Stimulated activated naive B cell treated with anti-CD40 and anti-IgM and Interleukin-4, amounts not matched to agents 10 μg/mL and 1 μg/mL and 100 μg/mL, for 72 hours (primary cell): Measurements from ENCODE around the gene RSRC1.

ENCODE experiments used
- ATAC-seq, 2 donors: fragments of 150-1000 bp; cut with Tn5 transposase; replicated peaks; 2 replicates each; pipeline ENCODE4 v1.10.0; 2021; ENCODE audit warnings: moderate library complexity in 1 of 2
- DNase-seq: peaks from one replicate; pipeline ENCODE4 v3.0.0; 2021
- H3K27ac Mint-ChIP-seq: one replicate; pipeline ENCODE4 v1.8.0; 2022; ENCODE audit warnings: mild to moderate bottlenecking, mixed read lengths
- H3K27me3 Mint-ChIP-seq, 2 donors: one replicate each; pipeline ENCODE4 v1.8.0; 2022; ENCODE audit warnings: mixed read lengths in 2 of 2
- H3K36me3 Mint-ChIP-seq, 2 donors: one replicate each; pipeline ENCODE4 v1.8.0; 2022; ENCODE audit warnings: mixed read lengths in 2 of 2, mild to moderate bottlenecking in 1 of 2
- H3K4me1 Mint-ChIP-seq, 2 donors: one replicate each; pipeline ENCODE4 v1.8.0; 2022; ENCODE audit warnings: mixed read lengths in 2 of 2, mild to moderate bottlenecking in 1 of 2
- H3K4me3 Mint-ChIP-seq, 2 donors: one replicate each; pipeline ENCODE4 v1.8.0; 2022; ENCODE audit warnings: mild to moderate bottlenecking in 2 of 2, mixed read lengths in 2 of 2, moderate library complexity in 1 of 2
- H3K9me3 Mint-ChIP-seq, 2 donors: one replicate each; pipeline ENCODE4 v1.8.0; 2022; ENCODE audit warnings: mixed read lengths in 2 of 2, mild to moderate bottlenecking in 1 of 2

Gene RSRC1

DNA sequence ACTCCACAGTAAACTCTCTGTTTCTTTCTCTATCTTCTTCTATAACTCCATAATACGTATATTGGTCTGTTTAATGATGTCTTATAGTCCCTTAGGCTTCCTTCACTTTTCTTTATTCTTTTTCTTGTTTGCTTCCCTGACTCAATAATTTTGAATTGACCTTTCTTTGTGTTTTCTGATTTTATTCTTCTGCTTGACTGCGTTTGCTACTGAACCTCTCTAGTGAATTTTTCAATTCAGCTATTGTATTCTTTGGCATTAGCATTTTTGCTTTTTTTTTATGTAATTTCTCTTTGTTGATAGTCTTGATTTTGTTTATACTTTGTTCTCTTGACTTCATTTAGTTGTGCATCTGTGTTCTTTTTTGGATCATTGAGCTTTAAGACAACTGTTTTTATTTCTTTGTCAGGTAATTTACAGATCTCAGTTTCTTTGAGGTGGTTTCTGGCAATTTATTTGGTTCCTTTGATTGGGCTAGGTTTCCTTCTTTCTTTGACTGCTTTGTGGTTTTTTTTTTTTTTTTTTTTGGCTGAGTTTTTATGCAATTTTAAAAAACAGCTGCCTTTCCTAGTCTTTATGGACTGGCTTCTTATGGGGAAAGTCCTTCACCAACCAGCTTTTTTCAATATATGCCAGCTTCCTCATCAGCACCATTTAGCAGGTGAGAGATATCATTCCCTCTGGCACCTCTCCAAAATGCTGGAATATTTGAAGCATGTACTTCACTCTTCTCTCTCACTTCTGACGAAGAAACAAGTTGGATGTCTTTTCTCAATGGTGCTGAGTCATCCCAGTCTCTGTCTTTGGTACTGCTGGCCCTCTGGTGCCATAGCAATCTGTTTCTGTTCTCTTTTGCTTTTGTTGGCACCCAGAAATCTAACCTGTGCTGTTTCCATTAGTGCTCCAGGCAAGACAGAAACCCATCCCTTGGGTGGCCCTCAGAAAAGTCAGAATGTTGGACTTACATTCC lies 17.6 kb downstream of the RSRC1 start:
- H3K27me3 Mint-ChIP-seq: no peaks in the 10 kb centered on the region
- no peak overlapping the region for H3K4me3 Mint-ChIP-seq
- H3K27ac Mint-ChIP-seq: no peak overlapping the region
- peaks cover 71 to 83% of the 10 kb centered on the region in 2 donors for H3K36me3 Mint-ChIP-seq
- H3K4me1 Mint-ChIP-seq: no peaks in the 10 kb centered on the region
- H3K9me3 Mint-ChIP-seq: peaks cover 20 to 23% of the 10 kb centered on the region in 2 donors
- ATAC-seq (no peak), DNase-seq (no peak)

- H3K27me3 Mint-ChIP-seq: no peaks in the 10 kb centered on the region
- H3K4me1 Mint-ChIP-seq: no peaks in the 10 kb centered on the region
- peaks cover 20 to 23% of the 10 kb centered on the region in 2 donors for H3K9me3 Mint-ChIP-seq
- ATAC-seq (no peak), DNase-seq (no peak)
- no peak overlapping the region for H3K27ac Mint-ChIP-seq
- peaks cover 64 to 77% of the 10 kb centered on the region in 2 donors for H3K36me3 Mint-ChIP-seq
- no peak overlapping the region for H3K4me3 Mint-ChIP-seq
Measured at GRCh38 chr3:158128755-158129154, 18.9 kb downstream of the RSRC1 start.

- no peak overlapping the region for H3K4me3 Mint-ChIP-seq
- peaks cover 28 to 42% of the 10 kb centered on the region in 2 donors for H3K36me3 Mint-ChIP-seq
- no peaks in the 10 kb centered on the region for H3K27me3 Mint-ChIP-seq
- H3K27ac Mint-ChIP-seq: no peak overlapping the region
- ATAC-seq (no peak), DNase-seq (no peak)
- no peaks in the 10 kb centered on the region for H3K9me3 Mint-ChIP-seq
- no peaks in the 10 kb centered on the region for H3K4me1 Mint-ChIP-seq
Measured at GRCh38 chr3:158134363-158134762, 24.5 kb downstream of the RSRC1 start.

GRCh38 chr3:158140396-158140795 lies 30.5 kb downstream of the RSRC1 start:
- H3K4me1 Mint-ChIP-seq: no peaks in the 10 kb centered on the region

DNA sequence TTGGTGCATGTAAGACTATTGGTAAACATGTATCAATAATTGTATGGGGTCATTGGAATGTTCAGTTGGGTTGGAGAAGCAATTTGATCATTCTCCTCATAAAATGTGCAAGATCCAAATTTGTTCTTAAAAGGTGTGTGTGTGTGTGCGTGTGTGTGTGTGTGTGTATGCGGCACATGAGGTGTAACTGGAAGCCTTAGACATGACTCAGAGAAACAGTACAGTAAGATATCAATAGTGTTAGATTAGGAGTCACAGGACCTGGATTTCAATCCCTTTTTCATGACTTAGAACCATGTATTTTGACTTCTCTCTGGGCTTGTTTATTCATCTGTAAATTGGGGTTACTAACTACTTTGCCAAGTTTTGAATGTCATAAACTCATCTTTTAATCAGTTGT lies 38.3 kb downstream of the RSRC1 start:
- H3K27ac Mint-ChIP-seq: no peak overlapping the region
- H3K27me3 Mint-ChIP-seq: no peaks in the 10 kb centered on the region
- H3K9me3 Mint-ChIP-seq: no peaks in the 10 kb centered on the region
- H3K4me1 Mint-ChIP-seq: peaks cover 14 to 34% of the 10 kb centered on the region in 2 donors
- ATAC-seq: no peak
- H3K36me3 Mint-ChIP-seq: peaks cover 18 to 30% of the 10 kb centered on the region in 2 donors
- no peak overlapping the region for H3K4me3 Mint-ChIP-seq
- DNase-seq: no peak

More at GRCh38 chr3:158140396-158140795, 30.5 kb downstream of the RSRC1 start:
- H3K9me3 Mint-ChIP-seq: no peaks in the 10 kb centered on the region
- DNase-seq (no peak), ATAC-seq (no peak)
- H3K4me3 Mint-ChIP-seq: no peak overlapping the region
- H3K27ac Mint-ChIP-seq: no peak overlapping the region
- H3K36me3 Mint-ChIP-seq: peaks cover 23 to 31% of the 10 kb centered on the region in 2 donors
- no peaks in the 10 kb centered on the region for H3K27me3 Mint-ChIP-seq

- H3K27me3 Mint-ChIP-seq: no peaks in the 10 kb centered on the region
- peaks cover 0 to 4% of the 10 kb centered on the region in 2 donors for H3K9me3 Mint-ChIP-seq
- no peak overlapping the region for H3K4me3 Mint-ChIP-seq
- H3K4me1 Mint-ChIP-seq: peaks cover 12 to 23% of the 10 kb centered on the region in 2 donors
- peaks cover 21 to 38% of the 10 kb centered on the region in 2 donors for H3K36me3 Mint-ChIP-seq
- ATAC-seq (peak; percentile 38 to 47), DNase-seq (no peak)
- no peak overlapping the region for H3K27ac Mint-ChIP-seq
Measured at GRCh38 chr3:158152186-158152585, 42.3 kb downstream of the RSRC1 start.

DNA sequence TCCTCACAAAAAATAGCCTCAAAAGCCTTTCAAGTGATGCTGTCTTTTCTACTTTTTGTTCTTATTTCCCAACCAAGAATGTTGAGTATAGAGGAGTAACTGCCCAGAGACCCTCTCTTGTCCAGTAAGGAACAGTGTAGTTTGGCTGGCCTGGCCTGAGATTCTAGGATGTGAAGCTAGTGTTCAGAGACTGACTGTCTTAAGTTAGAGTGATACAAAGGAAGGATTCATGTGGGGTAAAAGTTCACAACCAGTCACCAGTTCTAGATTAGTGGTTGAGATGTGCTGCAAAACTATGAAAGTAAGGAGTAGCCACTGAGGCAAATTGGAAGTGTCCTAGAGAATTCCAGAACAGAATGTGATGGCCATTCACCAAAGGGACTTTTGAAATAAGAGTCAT lies 49.1 kb downstream of the RSRC1 start:
- H3K4me3 Mint-ChIP-seq: no peak overlapping the region
- ATAC-seq (no peak), DNase-seq (no peak)
- H3K9me3 Mint-ChIP-seq: peaks cover 0 to 4% of the 10 kb centered on the region in 2 donors
- H3K27ac Mint-ChIP-seq: no peak overlapping the region
- H3K27me3 Mint-ChIP-seq: no peaks in the 10 kb centered on the region
- H3K36me3 Mint-ChIP-seq: peaks cover 11 to 39% of the 10 kb centered on the region in 2 donors
- H3K4me1 Mint-ChIP-seq: peaks cover 4 to 10% of the 10 kb centered on the region in 2 donors

DNA sequence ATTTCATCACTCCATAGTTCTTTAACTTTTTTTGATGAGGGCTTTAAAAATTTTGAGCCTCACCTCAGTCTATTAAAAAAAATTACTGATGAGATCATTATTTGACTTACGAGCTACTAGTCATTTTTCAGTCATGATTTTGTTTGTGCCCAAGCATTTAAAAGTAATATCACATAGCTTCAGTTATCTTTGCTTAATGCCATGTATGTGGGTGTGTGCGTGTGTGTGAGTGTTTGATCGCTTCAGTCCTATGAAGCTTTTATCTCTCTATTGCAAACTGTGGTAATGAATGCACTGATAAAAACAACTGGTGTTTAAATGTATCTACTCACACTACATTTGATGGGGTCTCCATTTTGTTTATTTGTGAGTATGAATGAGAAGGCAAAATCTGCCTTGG lies 49.8 kb downstream of the RSRC1 start:
- H3K4me1 Mint-ChIP-seq: peaks cover 4 to 9% of the 10 kb centered on the region in 2 donors
- DNase-seq: no peak
- H3K4me3 Mint-ChIP-seq: no peak overlapping the region
- no peak for ATAC-seq
- peaks cover 0 to 3% of the 10 kb centered on the region in 2 donors for H3K9me3 Mint-ChIP-seq
- H3K27ac Mint-ChIP-seq: no peak overlapping the region
- peaks cover 9 to 35% of the 10 kb centered on the region in 2 donors for H3K36me3 Mint-ChIP-seq
- no peaks in the 10 kb centered on the region for H3K27me3 Mint-ChIP-seq

DNA sequence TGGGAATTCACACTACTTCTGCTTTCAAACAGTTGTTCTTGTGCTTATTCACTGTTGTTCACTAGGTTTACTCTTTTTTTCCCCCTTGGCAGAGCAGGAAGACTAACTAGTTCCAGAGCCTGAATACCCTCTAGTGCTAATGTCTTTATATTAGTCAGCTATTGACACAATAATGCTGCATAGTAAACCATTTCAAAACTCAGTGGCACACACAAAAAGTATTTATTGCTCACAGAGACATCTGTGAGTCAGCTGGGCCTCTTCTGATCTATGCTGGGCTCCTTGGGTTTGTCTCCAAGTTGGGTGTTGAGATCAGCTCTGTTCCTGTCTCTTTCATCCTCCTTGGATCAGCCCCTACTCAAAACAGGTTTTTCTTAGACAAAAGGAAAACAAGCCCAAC lies 51.1 kb downstream of the RSRC1 start:
- Mint-ChIP-seq H3K4me1 (peaks cover 6 to 10% of the 10 kb centered on the region in 2 donors), H3K36me3 (peaks cover 4 to 31% of the 10 kb centered on the region in 2 donors), H3K4me3 (no peak overlapping the region), H3K27me3 (no peaks in the 10 kb centered on the region), H3K27ac (no peak overlapping the region), H3K9me3 (no peaks in the 10 kb centered on the region)
- no peak for ATAC-seq
- no peak for DNase-seq

- Mint-ChIP-seq H3K27me3 (no peaks in the 10 kb centered on the region), H3K4me1 (peaks cover 5 to 9% of the 10 kb centered on the region in 2 donors), H3K27ac (no peak overlapping the region), H3K4me3 (no peak overlapping the region), H3K9me3 (no peaks in the 10 kb centered on the region), H3K36me3 (peaks cover 7 to 21% of the 10 kb centered on the region in 2 donors)
- DNase-seq (no peak), ATAC-seq (no peak)
Measured at GRCh38 chr3:158165141-158165655, 55.3 kb downstream of the RSRC1 start.

GRCh38 chr3:158165730-158166129 lies 55.8 kb downstream of the RSRC1 start:
- H3K4me3 Mint-ChIP-seq: no peak overlapping the region
- no peak overlapping the region for H3K27ac Mint-ChIP-seq
- peaks cover 5 to 21% of the 10 kb centered on the region in 2 donors for H3K36me3 Mint-ChIP-seq
- peaks cover 5 to 6% of the 10 kb centered on the region in 2 donors for H3K4me1 Mint-ChIP-seq
- H3K9me3 Mint-ChIP-seq: no peaks in the 10 kb centered on the region
- ATAC-seq: no peak
- no peaks in the 10 kb centered on the region for H3K27me3 Mint-ChIP-seq
- no peak for DNase-seq

DNA sequence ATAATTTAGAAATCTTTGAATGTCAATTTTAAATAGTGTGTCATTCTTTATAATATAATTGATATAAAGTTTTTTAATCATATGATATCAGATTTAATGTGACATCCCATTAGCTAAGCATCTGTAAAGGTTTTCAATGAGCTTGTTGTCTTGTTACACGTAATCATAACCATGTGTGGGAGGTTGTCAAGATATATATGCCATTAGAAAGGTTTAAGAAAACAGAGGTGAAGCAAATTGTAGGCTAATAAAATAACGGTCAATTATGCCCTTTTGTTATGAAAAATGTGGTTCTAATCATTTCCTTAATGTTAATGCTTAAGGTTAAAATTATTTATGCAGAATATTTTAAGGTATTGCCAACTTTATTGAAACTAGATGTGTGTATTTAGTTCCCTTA lies 56.3 kb downstream of the RSRC1 start:
- Mint-ChIP-seq H3K27me3 (no peaks in the 10 kb centered on the region), H3K9me3 (no peaks in the 10 kb centered on the region), H3K4me3 (no peak overlapping the region), H3K27ac (no peak overlapping the region), H3K4me1 (peaks cover 5 to 6% of the 10 kb centered on the region in 2 donors), H3K36me3 (peaks cover 8 to 25% of the 10 kb centered on the region in 2 donors)
- no peak for ATAC-seq
- DNase-seq: no peak

GRCh38 chr3:158167737-158168557 lies 58.1 kb downstream of the RSRC1 start:
- H3K4me3 Mint-ChIP-seq: no peak overlapping the region
- H3K27ac Mint-ChIP-seq: no peak overlapping the region
- peaks cover 15 to 33% of the 10 kb centered on the region in 2 donors for H3K36me3 Mint-ChIP-seq
- DNase-seq (no peak), ATAC-seq (peak in 1 of 2 donors; percentile 47)
- peaks cover 5 to 6% of the 10 kb centered on the region in 2 donors for H3K4me1 Mint-ChIP-seq
- no peaks in the 10 kb centered on the region for H3K9me3 Mint-ChIP-seq
- no peaks in the 10 kb centered on the region for H3K27me3 Mint-ChIP-seq

- Mint-ChIP-seq H3K9me3 (no peaks in the 10 kb centered on the region), H3K4me3 (no peak overlapping the region), H3K27me3 (no peaks in the 10 kb centered on the region), H3K36me3 (peaks cover 15 to 31% of the 10 kb centered on the region in 2 donors), H3K4me1 (peaks cover 5 to 6% of the 10 kb centered on the region in 2 donors), H3K27ac (no peak overlapping the region)
- ATAC-seq (no peak), DNase-seq (no peak)
Measured at GRCh38 chr3:158169091-158169491, 59.2 kb downstream of the RSRC1 start.
